Naive thymus-derived CD4-positive, alpha-beta T cell (primary cell): ENCODE data around the gene SMIM38. TPM values are rescaled to one million over a fixed set of nuclear protein-coding genes. Genes with fewer than 3 reads are reported as not detected.
A peak's percentile ranks its signal among the peaks of the same experiment; 100 is the strongest.

Source experiments
- ATAC-seq: fragments of 150-1000 bp; cut with Tn5 transposase; 2 replicates; pipeline ENCODE4 v1.10.0; 2021; ENCODE audit warnings: mild to moderate bottlenecking, moderate library complexity
- CTCF ChIA-PET: fragments of 350-600 bp; sonication (Branson Sonifier 250); formaldehyde crosslinking; loops from one replicate; lab custom pipeline; 2021; ENCODE audit warnings: antibody characterized with exemption; lab: Charles Lee
- POLR2A ChIA-PET: fragments of 350-600 bp; sonication (Branson Sonifier 250); formaldehyde crosslinking; loops from one replicate; lab custom pipeline; 2021; ENCODE audit warnings: antibody characterized with exemption, inconsistent platforms; lab: Charles Lee
- DNase-seq, 9 donors: peaks; one replicate each; pipeline versions ENCODE4 v3.0.0 to v3.0.0-alpha.2; 2020 to 2022; ENCODE audit warnings: mixed read lengths in 1 of 9
- H3K27ac ChIP-seq: one replicate; pipeline ENCODE4 v1.7.0; 2013; ENCODE audit warnings: mild to moderate bottlenecking, low read depth, low read length, moderate library complexity
- H3K27me3 ChIP-seq, 2 donors: one replicate each; pipeline ENCODE4 v1.7.0; 2013; ENCODE audit warnings: low read length in 2 of 2, mild to moderate bottlenecking in 2 of 2, moderate library complexity in 2 of 2; ENCODE audit not compliant: control insufficient read depth in 2 of 2, insufficient read depth in 2 of 2
- H3K36me3 ChIP-seq, 3 experiments: 1 replicate in 2 of 3; 2 replicates in 1 of 3; pipeline ENCODE4 v1.7.0; 2013; ENCODE audit warnings: low read length in 3 of 3, mild to moderate bottlenecking in 3 of 3, moderate library complexity in 1 of 3; ENCODE audit not compliant: insufficient read depth in 3 of 3, control insufficient read depth in 2 of 3
- H3K4me1 ChIP-seq, 2 donors: one replicate each; pipeline ENCODE4 v1.7.0; 2013; ENCODE audit warnings: low read length in 2 of 2, mild to moderate bottlenecking in 2 of 2, moderate library complexity in 1 of 2; ENCODE audit not compliant: control insufficient read depth in 2 of 2, insufficient read depth in 2 of 2
- H3K4me3 ChIP-seq: 2 replicates; pipeline ENCODE4 v1.7.0; 2013; ENCODE audit warnings: mild to moderate bottlenecking, low read length
- H3K9me3 ChIP-seq, 3 experiments: 1 replicate in 2 of 3; 2 replicates in 1 of 3; pipeline ENCODE4 v1.7.0; 2013; ENCODE audit warnings: low read length in 3 of 3; ENCODE audit not compliant: control insufficient read depth in 2 of 3
- H3K27ac Mint-ChIP-seq, 9 donors: one replicate each; pipeline ENCODE4 v1.8.0; 2020 to 2022; ENCODE audit warnings: mixed read lengths in 9 of 9, mild to moderate bottlenecking in 8 of 9, moderate library complexity in 5 of 9, inconsistent platforms in 2 of 9
- H3K27me3 Mint-ChIP-seq, 5 donors: one replicate each; pipeline ENCODE4 v1.8.0; 2021 to 2022; ENCODE audit warnings: mixed read lengths in 5 of 5, mild to moderate bottlenecking in 1 of 5
- H3K36me3 Mint-ChIP-seq, 5 donors: one replicate each; pipeline ENCODE4 v1.8.0; 2020 to 2022; ENCODE audit warnings: mixed read lengths in 5 of 5, mild to moderate bottlenecking in 3 of 5, inconsistent platforms in 1 of 5
- H3K4me1 Mint-ChIP-seq, 7 donors: one replicate each; pipeline ENCODE4 v1.8.0; 2020 to 2022; ENCODE audit warnings: mixed read lengths in 7 of 7, mild to moderate bottlenecking in 3 of 7, inconsistent platforms in 1 of 7
- H3K4me3 Mint-ChIP-seq, 10 donors: one replicate each; pipeline ENCODE4 v1.8.0; 2020 to 2022; ENCODE audit warnings: mild to moderate bottlenecking in 10 of 10, mixed read lengths in 10 of 10, moderate library complexity in 6 of 10, inconsistent platforms in 2 of 10
- H3K9me3 Mint-ChIP-seq, 11 donors: one replicate each; pipeline ENCODE4 v1.8.0; 2020 to 2022; ENCODE audit warnings: mixed read lengths in 11 of 11, mild to moderate bottlenecking in 4 of 11, inconsistent platforms in 1 of 11, moderate library complexity in 1 of 11
- intact Hi-C, 2 donors: fragments of 100-400 bp; cut with micrococcal nuclease; formaldehyde crosslinking; loops; one replicate each; pipeline ENCODE4 v1.15.1; 2023
- polyA plus RNA-seq, 2 donors: library from polyadenylated mRNA; unstranded; fragments of 300-500 nt; fragmentation: Illumina TruSeq; gene quantifications; one replicate each; pipeline ENCODE4 v1.2.3, GENCODE V29; 2021
- total RNA-seq, 6 experiments: library from RNA in 5 of 6; stranded (reverse) in 5 of 6; gene quantifications; 1 replicate in 5 of 6; 2 replicates in 1 of 6; pipeline ENCODE4 v1.2.3 and lab custom pipeline; 2021 to 2026

SMIM38 gene
- total and polyA plus RNA-seq, 7 experiments from 2014 or later: 0.13 to 0.73 (median 0.70) TPM; not detected in 2

- ChIA-PET CTCF (interaction anchor here (0.5 kb wide), 1 partner anchor 19 kb away, joined by 7 read pairs; no protein-coding TSS in a partner anchor), POLR2A (interaction anchor here (0.5 kb wide), 1 partner anchor 15 kb away, joined by 5 read pairs; no protein-coding TSS in a partner anchor)
- ATAC-seq (no peak), DNase-seq (no peak)
- H3K4me3 Mint-ChIP-seq: no peak overlapping the region
- Histone ChIP-seq H3K4me3 (no peak overlapping the region), H3K36me3 (no peaks in the 10 kb centered on the region), H3K4me1 (no peaks in the 10 kb centered on the region), H3K9me3 (peaks cover 0 to 11% (median 0%) of the 10 kb centered on the region in 3 experiments), H3K27me3 (no peaks in the 10 kb centered on the region), H3K27ac (no peak overlapping the region)
- H3K4me1 Mint-ChIP-seq: peaks cover 0 to 3% (median 0%) of the 10 kb centered on the region in 7 donors
- H3K27me3 Mint-ChIP-seq: peaks cover 0 to 5% (median 0%) of the 10 kb centered on the region in 5 donors
- H3K9me3 Mint-ChIP-seq: peaks cover 0 to 10% (median 4%) of the 10 kb centered on the region in 11 donors
- no peak overlapping the region for H3K27ac Mint-ChIP-seq
- intact Hi-C loops: no loop called here
- peaks cover 0 to 4% (median 0%) of the 10 kb centered on the region in 5 donors for H3K36me3 Mint-ChIP-seq
Measured at GRCh38 chr11:69180226-69180625, 24.5 kb downstream of the SMIM38 start.

GRCh38 chr11:69180726-69181125 is 25.0 kb downstream of the SMIM38 start:
- Mint-ChIP-seq H3K36me3 (peaks cover 0 to 4% (median 0%) of the 10 kb centered on the region in 5 donors), H3K4me3 (no peak overlapping the region)
- no peak for DNase-seq

GRCh38 chr11:69183613-69184012 is 27.9 kb downstream of the SMIM38 start:
- peaks cover 0 to 11% (median 6%) of the 10 kb centered on the region in 5 donors for H3K36me3 Mint-ChIP-seq
- Histone ChIP-seq H3K36me3 (no peaks in the 10 kb centered on the region), H3K4me1 (no peaks in the 10 kb centered on the region), H3K27me3 (no peaks in the 10 kb centered on the region), H3K27ac (no peak overlapping the region), H3K9me3 (no peaks in the 10 kb centered on the region), H3K4me3 (no peak overlapping the region)
- no peak overlapping the region for H3K4me3 Mint-ChIP-seq
- POLR2A ChIA-PET: no interaction called here
- peaks cover 0 to 10% (median 7%) of the 10 kb centered on the region in 11 donors for H3K9me3 Mint-ChIP-seq
- intact Hi-C loops: no loop called here
- CTCF ChIA-PET: interaction anchor here (0.6 kb wide), 1 partner anchor 81 kb away, joined by 3 read pairs; no protein-coding TSS in a partner anchor
- ATAC-seq (no peak), DNase-seq (no peak)
- H3K27me3 Mint-ChIP-seq: peaks cover 0 to 5% (median 0%) of the 10 kb centered on the region in 5 donors
- peaks cover 0 to 3% (median 0%) of the 10 kb centered on the region in 7 donors for H3K4me1 Mint-ChIP-seq
- no peak overlapping the region for H3K27ac Mint-ChIP-seq

More at GRCh38 chr11:69180726-69181125, 25.0 kb downstream of the SMIM38 start:
- POLR2A ChIA-PET: interaction anchor here (0.5 kb wide), 1 partner anchor 15 kb away, joined by 5 read pairs; no protein-coding TSS in a partner anchor
- Histone ChIP-seq H3K4me1 (no peaks in the 10 kb centered on the region), H3K27ac (no peak overlapping the region), H3K4me3 (no peak overlapping the region), H3K27me3 (no peaks in the 10 kb centered on the region), H3K9me3 (peaks cover 0 to 6% (median 0%) of the 10 kb centered on the region in 3 experiments), H3K36me3 (no peaks in the 10 kb centered on the region)
- no peak for ATAC-seq
- peaks cover 0 to 5% (median 2%) of the 10 kb centered on the region in 11 donors for H3K9me3 Mint-ChIP-seq
- peaks cover 0 to 5% (median 0%) of the 10 kb centered on the region in 5 donors for H3K27me3 Mint-ChIP-seq
- H3K4me1 Mint-ChIP-seq: peaks cover 0 to 3% (median 0%) of the 10 kb centered on the region in 7 donors
- CTCF ChIA-PET: interaction anchor here (0.5 kb wide), 1 partner anchor 19 kb away, joined by 7 read pairs; no protein-coding TSS in a partner anchor
- intact Hi-C loops: no loop called here
- no peak overlapping the region for H3K27ac Mint-ChIP-seq

- intact Hi-C loops: no loop called here
- H3K9me3 Mint-ChIP-seq: peaks cover 5 to 20% (median 10%) of the 10 kb centered on the region in 11 donors
- H3K4me3 ChIP-seq: no peak overlapping the region
- peak overlapping the region in 1 of 9 donors; percentile 52 for H3K27ac Mint-ChIP-seq
- CTCF ChIA-PET: no interaction called here
- POLR2A ChIA-PET: no interaction called here
- H3K36me3 Mint-ChIP-seq: peaks cover 0 to 15% (median 8%) of the 10 kb centered on the region in 5 donors
- no peak overlapping the region for H3K4me3 Mint-ChIP-seq
- H3K27me3 ChIP-seq: no peaks in the 10 kb centered on the region
- H3K27ac ChIP-seq: no peak overlapping the region
- peaks cover 0 to 3% (median 0%) of the 10 kb centered on the region in 7 donors for H3K4me1 Mint-ChIP-seq
- peaks cover 0 to 6% (median 0%) of the 10 kb centered on the region in 5 donors for H3K27me3 Mint-ChIP-seq
- no peaks in the 10 kb centered on the region for H3K36me3 ChIP-seq
- no peak for ATAC-seq
- H3K4me1 ChIP-seq: no peaks in the 10 kb centered on the region
- H3K9me3 ChIP-seq: no peaks in the 10 kb centered on the region
- no peak for DNase-seq
Measured at GRCh38 chr11:69186316-69187260, 30.9 kb downstream of the SMIM38 start.

- H3K9me3 ChIP-seq: no peaks in the 10 kb centered on the region
- no peak overlapping the region for H3K27ac ChIP-seq
- ChIA-PET POLR2A (no interaction called here), CTCF (no interaction called here)
- intact Hi-C loops: no loop called here
- H3K9me3 Mint-ChIP-seq: peaks cover 5 to 20% (median 10%) of the 10 kb centered on the region in 11 donors
- peaks cover 0 to 15% (median 7%) of the 10 kb centered on the region in 5 donors for H3K36me3 Mint-ChIP-seq
- no peaks in the 10 kb centered on the region for H3K36me3 ChIP-seq
- H3K27me3 ChIP-seq: no peaks in the 10 kb centered on the region
- H3K27me3 Mint-ChIP-seq: peaks cover 0 to 6% (median 0%) of the 10 kb centered on the region in 5 donors
- H3K4me1 ChIP-seq: peaks cover 0 to 5% of the 10 kb centered on the region in 2 donors
- H3K4me3 ChIP-seq: no peak overlapping the region
- H3K4me3 Mint-ChIP-seq: no peak overlapping the region
- DNase-seq: no peak
- peaks cover 0 to 7% (median 2%) of the 10 kb centered on the region in 7 donors for H3K4me1 Mint-ChIP-seq
- ATAC-seq: no peak
- no peak overlapping the region for H3K27ac Mint-ChIP-seq
Measured at GRCh38 chr11:69187540-69188065, 31.9 kb downstream of the SMIM38 start.

GRCh38 chr11:69189059-69189458 is 33.3 kb downstream of the SMIM38 start:
- Histone ChIP-seq H3K9me3 (no peaks in the 10 kb centered on the region), H3K27me3 (no peaks in the 10 kb centered on the region), H3K36me3 (no peaks in the 10 kb centered on the region), H3K4me3 (no peak overlapping the region), H3K4me1 (peaks cover 0 to 5% of the 10 kb centered on the region in 2 donors), H3K27ac (no peak overlapping the region)
- peaks cover 0 to 15% (median 7%) of the 10 kb centered on the region in 5 donors for H3K36me3 Mint-ChIP-seq
- DNase-seq (no peak), ATAC-seq (no peak)
- no peak overlapping the region for H3K27ac Mint-ChIP-seq
- H3K4me3 Mint-ChIP-seq: no peak overlapping the region
- intact Hi-C loops: no loop called here
- H3K4me1 Mint-ChIP-seq: peaks cover 0 to 14% (median 5%) of the 10 kb centered on the region in 7 donors
- POLR2A ChIA-PET: no interaction called here
- CTCF ChIA-PET: no interaction called here
- H3K9me3 Mint-ChIP-seq: peaks cover 5 to 20% (median 10%) of the 10 kb centered on the region in 11 donors
- peaks cover 0 to 3% (median 0%) of the 10 kb centered on the region in 5 donors for H3K27me3 Mint-ChIP-seq
